ENCODE measurements around the gene ACTL6B. TPM values are rescaled to one million over a fixed set of nuclear protein-coding genes. Genes with fewer than 3 reads are reported as not detected.

Gene ACTL6B
- total and polyA plus RNA-seq, 2 of the 13 experiments (the other 11 are each of a cell fraction or from before 2014, with no cell fraction given) = not detected

GRCh38 chr7:100705320-100705752, 49.1 kb upstream of the ACTL6B start (continued):
- TF ChIP-seq ZMAT3 (CRISPR knock-in tag; conservative IDR thresholded peaks at IDR 0.05) (no peak), NFIC (IDR thresholded peaks at IDR 0.05; ENCODE audit: low read length) (no peak), ZEB1 (IDR thresholded peaks at IDR 0.05; ENCODE audit: insufficient replicate concordance, low read depth) (no peak), ZFYVE20 (CRISPR knock-in tag; IDR thresholded peaks at IDR 0.05; ENCODE audit: borderline replicate concordance, low read depth) (peak; percentile 45; the same call in 1 of the 2 replicates), PRDM10 (CRISPR knock-in tag; IDR thresholded peaks at IDR 0.05; ENCODE audit: low read depth) (no peak), RERE (CRISPR knock-in tag; IDR thresholded peaks at IDR 0.05; ENCODE audit: low read depth) (no peak), ZNF274 (CRISPR knock-in tag; IDR thresholded peaks at IDR 0.05) (no peak; the same call in 1 of the 2 replicates), MTA3 (CRISPR knock-in tag; IDR thresholded peaks at IDR 0.05) (no peak), ZNF317 (CRISPR knock-in tag; IDR thresholded peaks at IDR 0.05) (no peak; the same call in none of the 2 replicates), ZNF549 (CRISPR knock-in tag; IDR thresholded peaks at IDR 0.05) (no peak), ZIK1 (CRISPR knock-in tag; IDR thresholded peaks at IDR 0.05; ENCODE audit: borderline replicate concordance, low read depth) (no peak; the same call in 1 of the 2 replicates), ZNF784 (CRISPR knock-in tag; IDR thresholded peaks at IDR 0.05; ENCODE audit: borderline replicate concordance) (peak; percentile 82), TP53 (CRISPR knock-in tag; conservative IDR thresholded peaks at IDR 0.05) (0 out of 2 replicates have a peak, but pooled peaks have one; percentile 47), ARID4A (CRISPR knock-in tag; IDR thresholded peaks at IDR 0.05; ENCODE audit: borderline replicate concordance) (no peak), NFE2L2 (IDR thresholded peaks at IDR 0.05; ENCODE audit: low read length) (no peak), MED1 (CRISPR knock-in tag; IDR thresholded peaks at IDR 0.05) (peak; percentile 60; the same call in 1 of the 2 replicates)
